Measurements from ENCODE around the gene WFDC9.

WFDC9 gene

GRCh38 chr20:45626540-45626939 is 4.5 kb downstream of the WFDC9 start:
- in situ Hi-C loops (cut with MboI; ENCODE audit: low sequenced_read_pairs, unreplicated experiment): no loop called here
- DNase-seq (ENCODE audit: low spot score): no peak
- no peak for TF ChIP-seq CTCF (IDR thresholded peaks at IDR 0.05; ENCODE audit: borderline replicate concordance, control extremely low read depth, extremely low read depth, insufficient read depth, missing control alignments)

GRCh38 chr20:45621593-45621992 is 9.5 kb downstream of the WFDC9 start:
- in situ Hi-C loops (cut with MboI; ENCODE audit: low sequenced_read_pairs, unreplicated experiment): no loop called here
- TF ChIP-seq CTCF (IDR thresholded peaks at IDR 0.05; ENCODE audit: borderline replicate concordance, control extremely low read depth, extremely low read depth, insufficient read depth, missing control alignments): no peak
- no peak for DNase-seq (ENCODE audit: low spot score)

- in situ Hi-C loops (cut with MboI; ENCODE audit: low sequenced_read_pairs, unreplicated experiment): no loop called here
- no peak for DNase-seq (ENCODE audit: low spot score)
- TF ChIP-seq CTCF (IDR thresholded peaks at IDR 0.05; ENCODE audit: borderline replicate concordance, control extremely low read depth, extremely low read depth, insufficient read depth, missing control alignments): no peak
These were observed 13.5 kb downstream of the WFDC9 start for GRCh38 chr20:45617591-45617990.

- no peak for DNase-seq (ENCODE audit: low spot score)
- in situ Hi-C loops (cut with MboI; ENCODE audit: low sequenced_read_pairs, unreplicated experiment): no loop called here
- TF ChIP-seq CTCF (IDR thresholded peaks at IDR 0.05; ENCODE audit: borderline replicate concordance, control extremely low read depth, extremely low read depth, insufficient read depth, missing control alignments): no peak
These were observed 18.8 kb downstream of the WFDC9 start for GRCh38 chr20:45612314-45612713.

- DNase-seq (ENCODE audit: low spot score): no peak
- TF ChIP-seq CTCF (IDR thresholded peaks at IDR 0.05; ENCODE audit: borderline replicate concordance, control extremely low read depth, extremely low read depth, insufficient read depth, missing control alignments): no peak
- in situ Hi-C loops (cut with MboI; ENCODE audit: low sequenced_read_pairs, unreplicated experiment): no loop called here
These were observed 20.0 kb downstream of the WFDC9 start for GRCh38 chr20:45611054-45611453.

- DNase-seq (ENCODE audit: low spot score): no peak
- in situ Hi-C loops (cut with MboI; ENCODE audit: low sequenced_read_pairs, unreplicated experiment): no loop called here
- no peak for TF ChIP-seq CTCF (IDR thresholded peaks at IDR 0.05; ENCODE audit: borderline replicate concordance, control extremely low read depth, extremely low read depth, insufficient read depth, missing control alignments)
These were observed 23.3 kb downstream of the WFDC9 start for GRCh38 chr20:45607810-45608209.

GRCh38 chr20:45595235-45595634 is 35.8 kb downstream of the WFDC9 start:
- DNase-seq (ENCODE audit: low spot score): no peak
- TF ChIP-seq CTCF (IDR thresholded peaks at IDR 0.05; ENCODE audit: borderline replicate concordance, control extremely low read depth, extremely low read depth, insufficient read depth, missing control alignments): no peak
- in situ Hi-C loops (cut with MboI; ENCODE audit: low sequenced_read_pairs, unreplicated experiment): loop anchor here (25.0 kb wide), 1 partner anchor 167 kb away; no protein-coding TSS in a partner anchor

Data from GM13976 (cell line).